Measurements from ENCODE around the gene SERPINE1.

Gene SERPINE1

GRCh38 chr7:101169110-101169837, 42.4 kb downstream of the SERPINE1 start (continued):
- TF ChIP-seq PRDM10 (tag by site-specific recombination; IDR thresholded peaks at IDR 0.05) (no peak), ZBTB20 (tag by site-specific recombination; IDR thresholded peaks at IDR 0.05) (no peak), MYNN (tag by site-specific recombination; IDR thresholded peaks at IDR 0.05; ENCODE audit: borderline replicate concordance) (no peak), ZNF2 (tag by site-specific recombination; IDR thresholded peaks at IDR 0.05) (no peak; the same call in 1 of the 2 replicates), ZNF155 (tag by site-specific recombination; IDR thresholded peaks at IDR 0.05) (peak; percentile 72; the same call in 1 of the 2 replicates), OVOL3 (tag by site-specific recombination; IDR thresholded peaks at IDR 0.05) (no peak), ZNF121 (tag by site-specific recombination; IDR thresholded peaks at IDR 0.05) (no peak), ZNF610 (tag by site-specific recombination; IDR thresholded peaks at IDR 0.05; ENCODE audit: borderline replicate concordance) (no peak), KLF8 (tag by site-specific recombination; IDR thresholded peaks at IDR 0.05) (peak; percentile 91), SCRT2 (tag by site-specific recombination; IDR thresholded peaks at IDR 0.05) (0 out of 2 replicates have a peak, but pooled peaks have one; percentile 33), BCL11B (tag by site-specific recombination; IDR thresholded peaks at IDR 0.05; ENCODE audit: low read depth) (0 out of 2 replicates have a peak, but pooled peaks have one; percentile 18), ZNF133 (tag by site-specific recombination; IDR thresholded peaks at IDR 0.05) (no peak), ZNF184 (tag by site-specific recombination; IDR thresholded peaks at IDR 0.05) (no peak), TRIM28 (IDR thresholded peaks at IDR 0.05; ENCODE audit: borderline replicate concordance, low read length) (no peak), ZNF302 (tag by site-specific recombination; IDR thresholded peaks at IDR 0.05; ENCODE audit: low read depth) (no peak), ZNF560 (tag by site-specific recombination; IDR thresholded peaks at IDR 0.05; ENCODE audit: borderline replicate concordance) (no peak), ZNF596 (tag by site-specific recombination; IDR thresholded peaks at IDR 0.05) (no peak), KLF10 (tag by site-specific recombination; IDR thresholded peaks at IDR 0.05) (peak; percentile 32; the same call in 1 of the 2 replicates), ATF2 (tag by site-specific recombination; IDR thresholded peaks at IDR 0.05; ENCODE audit: low read depth) (no peak), ZBTB48 (tag by site-specific recombination; IDR thresholded peaks at IDR 0.05) (no peak), ZNF473 (tag by site-specific recombination; IDR thresholded peaks at IDR 0.05) (no peak), GLIS2 (tag by site-specific recombination; IDR thresholded peaks at IDR 0.05) (peak; percentile 46)
- TF ChIP-seq, protein P1, sequence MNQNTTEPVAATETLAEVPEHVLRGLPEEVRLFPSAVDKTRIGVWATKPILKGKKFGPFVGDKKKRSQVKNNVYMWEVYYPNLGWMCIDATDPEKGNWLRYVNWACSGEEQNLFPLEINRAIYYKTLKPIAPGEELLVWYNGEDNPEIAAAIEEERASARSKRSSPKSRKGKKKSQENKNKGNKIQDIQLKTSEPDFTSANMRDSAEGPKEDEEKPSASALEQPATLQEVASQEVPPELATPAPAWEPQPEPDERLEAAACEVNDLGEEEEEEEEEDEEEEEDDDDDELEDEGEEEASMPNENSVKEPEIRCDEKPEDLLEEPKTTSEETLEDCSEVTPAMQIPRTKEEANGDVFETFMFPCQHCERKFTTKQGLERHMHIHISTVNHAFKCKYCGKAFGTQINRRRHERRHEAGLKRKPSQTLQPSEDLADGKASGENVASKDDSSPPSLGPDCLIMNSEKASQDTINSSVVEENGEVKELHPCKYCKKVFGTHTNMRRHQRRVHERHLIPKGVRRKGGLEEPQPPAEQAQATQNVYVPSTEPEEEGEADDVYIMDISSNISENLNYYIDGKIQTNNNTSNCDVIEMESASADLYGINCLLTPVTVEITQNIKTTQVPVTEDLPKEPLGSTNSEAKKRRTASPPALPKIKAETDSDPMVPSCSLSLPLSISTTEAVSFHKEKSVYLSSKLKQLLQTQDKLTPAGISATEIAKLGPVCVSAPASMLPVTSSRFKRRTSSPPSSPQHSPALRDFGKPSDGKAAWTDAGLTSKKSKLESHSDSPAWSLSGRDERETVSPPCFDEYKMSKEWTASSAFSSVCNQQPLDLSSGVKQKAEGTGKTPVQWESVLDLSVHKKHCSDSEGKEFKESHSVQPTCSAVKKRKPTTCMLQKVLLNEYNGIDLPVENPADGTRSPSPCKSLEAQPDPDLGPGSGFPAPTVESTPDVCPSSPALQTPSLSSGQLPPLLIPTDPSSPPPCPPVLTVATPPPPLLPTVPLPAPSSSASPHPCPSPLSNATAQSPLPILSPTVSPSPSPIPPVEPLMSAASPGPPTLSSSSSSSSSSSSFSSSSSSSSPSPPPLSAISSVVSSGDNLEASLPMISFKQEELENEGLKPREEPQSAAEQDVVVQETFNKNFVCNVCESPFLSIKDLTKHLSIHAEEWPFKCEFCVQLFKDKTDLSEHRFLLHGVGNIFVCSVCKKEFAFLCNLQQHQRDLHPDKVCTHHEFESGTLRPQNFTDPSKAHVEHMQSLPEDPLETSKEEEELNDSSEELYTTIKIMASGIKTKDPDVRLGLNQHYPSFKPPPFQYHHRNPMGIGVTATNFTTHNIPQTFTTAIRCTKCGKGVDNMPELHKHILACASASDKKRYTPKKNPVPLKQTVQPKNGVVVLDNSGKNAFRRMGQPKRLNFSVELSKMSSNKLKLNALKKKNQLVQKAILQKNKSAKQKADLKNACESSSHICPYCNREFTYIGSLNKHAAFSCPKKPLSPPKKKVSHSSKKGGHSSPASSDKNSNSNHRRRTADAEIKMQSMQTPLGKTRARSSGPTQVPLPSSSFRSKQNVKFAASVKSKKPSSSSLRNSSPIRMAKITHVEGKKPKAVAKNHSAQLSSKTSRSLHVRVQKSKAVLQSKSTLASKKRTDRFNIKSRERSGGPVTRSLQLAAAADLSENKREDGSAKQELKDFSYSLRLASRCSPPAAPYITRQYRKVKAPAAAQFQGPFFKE (tag by site-specific recombination; IDR thresholded peaks at IDR 0.05; ENCODE audit: borderline replicate concordance): no peak

All from HEK293 (cell line).